WTC11 (cell line): ENCODE results near the gene GRWD1.

Experiments used
- CREB1 ChIP-seq: sonication (generic); formaldehyde crosslinking; IDR thresholded peaks from 2 replicates; pipeline ENCODE4 v1.8.0; 2023; ENCODE audit warnings: mild to moderate bottlenecking, missing genetic modification reagents
- FOXP1 ChIP-seq: sonication (generic); formaldehyde crosslinking; IDR thresholded peaks from 2 replicates; pipeline ENCODE4 v1.8.0; 2022; ENCODE audit warnings: missing genetic modification reagents, mild to moderate bottlenecking, moderate library complexity, borderline replicate concordance
- ZNF416 ChIP-seq: fragments of 250-450 bp; sonication (Bioruptor Pico); IDR thresholded peaks from 2 replicates; pipeline ENCODE4 v1.9.0; 2021; ENCODE audit warnings: mild to moderate bottlenecking, inconsistent platforms
- TF ChIP-seq, protein P1 (sequence below): sonication (generic); formaldehyde crosslinking; IDR thresholded peaks from 2 replicates; pipeline ENCODE4 v1.8.0; 2023; ENCODE audit warnings: missing genetic modification reagents, mild to moderate bottlenecking, borderline replicate concordance
- TF ChIP-seq, protein P2 (sequence below): sonication (generic); formaldehyde crosslinking; IDR thresholded peaks from 2 replicates; pipeline ENCODE4 v1.8.0; 2022; ENCODE audit warnings: mild to moderate bottlenecking, missing genetic modification reagents
- TF ChIP-seq, protein P3 (sequence below): fragments of 200-600 bp; IDR thresholded peaks from 2 replicates; pipeline ENCODE4 v1.8.0; 2022; ENCODE audit warnings: antibody characterized with exemption
- TF ChIP-seq, protein P4 (sequence below): fragments of 250-450 bp; sonication (Bioruptor Pico); IDR thresholded peaks from 2 replicates; pipeline ENCODE4 v1.9.0; 2021; ENCODE audit warnings: mild to moderate bottlenecking
- TF ChIP-seq, protein P5 (sequence below): sonication (generic); formaldehyde crosslinking; IDR thresholded peaks from 2 replicates; pipeline ENCODE4 v1.8.0; 2022; ENCODE audit warnings: mild to moderate bottlenecking, missing genetic modification reagents
- TF ChIP-seq, protein P6 (sequence below): sonication (generic); formaldehyde crosslinking; IDR thresholded peaks from 2 replicates; pipeline ENCODE4 v1.8.1; 2023; ENCODE audit warnings: mild to moderate bottlenecking, missing genetic modification reagents
- TF ChIP-seq, protein P7 (sequence below): sonication (generic); formaldehyde crosslinking; conservative IDR thresholded peaks from 2 replicates; pipeline ENCODE4 v1.8.1; 2022; ENCODE audit warnings: mild to moderate bottlenecking, missing genetic modification reagents
- TF ChIP-seq, protein P8 (sequence below): sonication (generic); formaldehyde crosslinking; IDR thresholded peaks from 2 replicates; pipeline ENCODE4 v1.8.1; 2023; ENCODE audit warnings: mild to moderate bottlenecking, missing genetic modification reagents, moderate library complexity
- TF ChIP-seq, protein P9 (sequence below): fragments of 250-450 bp; sonication (Bioruptor Pico); IDR thresholded peaks from 2 replicates; pipeline ENCODE4 v1.9.0; 2021; ENCODE audit warnings: moderate library complexity, mild to moderate bottlenecking, inconsistent platforms, borderline replicate concordance

DNA sequence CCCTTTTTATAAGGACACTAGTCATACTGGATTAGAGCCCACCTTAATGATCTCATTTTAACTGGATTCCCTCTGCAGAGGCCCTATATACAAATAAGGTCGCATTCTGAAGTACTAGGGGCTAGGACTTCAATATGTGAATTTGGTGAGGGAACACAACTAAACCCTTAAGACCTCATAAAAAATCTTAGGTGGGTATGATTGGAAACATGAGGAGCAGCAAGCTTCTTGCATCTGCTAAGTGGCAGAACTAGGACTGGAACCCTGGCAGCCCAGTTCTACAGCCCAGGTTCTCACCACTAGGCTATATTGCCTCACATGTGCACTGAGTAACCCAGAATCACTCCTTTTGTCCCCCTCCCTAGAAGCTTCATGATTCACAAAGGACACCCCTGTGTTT is 17.1 kb upstream of the GRWD1 start:
- TF ChIP-seq, protein P1, sequence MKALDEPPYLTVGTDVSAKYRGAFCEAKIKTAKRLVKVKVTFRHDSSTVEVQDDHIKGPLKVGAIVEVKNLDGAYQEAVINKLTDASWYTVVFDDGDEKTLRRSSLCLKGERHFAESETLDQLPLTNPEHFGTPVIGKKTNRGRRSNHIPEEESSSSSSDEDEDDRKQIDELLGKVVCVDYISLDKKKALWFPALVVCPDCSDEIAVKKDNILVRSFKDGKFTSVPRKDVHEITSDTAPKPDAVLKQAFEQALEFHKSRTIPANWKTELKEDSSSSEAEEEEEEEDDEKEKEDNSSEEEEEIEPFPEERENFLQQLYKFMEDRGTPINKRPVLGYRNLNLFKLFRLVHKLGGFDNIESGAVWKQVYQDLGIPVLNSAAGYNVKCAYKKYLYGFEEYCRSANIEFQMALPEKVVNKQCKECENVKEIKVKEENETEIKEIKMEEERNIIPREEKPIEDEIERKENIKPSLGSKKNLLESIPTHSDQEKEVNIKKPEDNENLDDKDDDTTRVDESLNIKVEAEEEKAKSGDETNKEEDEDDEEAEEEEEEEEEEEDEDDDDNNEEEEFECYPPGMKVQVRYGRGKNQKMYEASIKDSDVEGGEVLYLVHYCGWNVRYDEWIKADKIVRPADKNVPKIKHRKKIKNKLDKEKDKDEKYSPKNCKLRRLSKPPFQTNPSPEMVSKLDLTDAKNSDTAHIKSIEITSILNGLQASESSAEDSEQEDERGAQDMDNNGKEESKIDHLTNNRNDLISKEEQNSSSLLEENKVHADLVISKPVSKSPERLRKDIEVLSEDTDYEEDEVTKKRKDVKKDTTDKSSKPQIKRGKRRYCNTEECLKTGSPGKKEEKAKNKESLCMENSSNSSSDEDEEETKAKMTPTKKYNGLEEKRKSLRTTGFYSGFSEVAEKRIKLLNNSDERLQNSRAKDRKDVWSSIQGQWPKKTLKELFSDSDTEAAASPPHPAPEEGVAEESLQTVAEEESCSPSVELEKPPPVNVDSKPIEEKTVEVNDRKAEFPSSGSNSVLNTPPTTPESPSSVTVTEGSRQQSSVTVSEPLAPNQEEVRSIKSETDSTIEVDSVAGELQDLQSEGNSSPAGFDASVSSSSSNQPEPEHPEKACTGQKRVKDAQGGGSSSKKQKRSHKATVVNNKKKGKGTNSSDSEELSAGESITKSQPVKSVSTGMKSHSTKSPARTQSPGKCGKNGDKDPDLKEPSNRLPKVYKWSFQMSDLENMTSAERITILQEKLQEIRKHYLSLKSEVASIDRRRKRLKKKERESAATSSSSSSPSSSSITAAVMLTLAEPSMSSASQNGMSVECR (CRISPR knock-in tag), result no peak
- TF ChIP-seq, protein P2, sequence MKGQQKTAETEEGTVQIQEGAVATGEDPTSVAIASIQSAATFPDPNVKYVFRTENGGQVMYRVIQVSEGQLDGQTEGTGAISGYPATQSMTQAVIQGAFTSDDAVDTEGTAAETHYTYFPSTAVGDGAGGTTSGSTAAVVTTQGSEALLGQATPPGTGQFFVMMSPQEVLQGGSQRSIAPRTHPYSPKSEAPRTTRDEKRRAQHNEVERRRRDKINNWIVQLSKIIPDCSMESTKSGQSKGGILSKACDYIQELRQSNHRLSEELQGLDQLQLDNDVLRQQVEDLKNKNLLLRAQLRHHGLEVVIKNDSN (CRISPR knock-in tag), result no peak
- TF ChIP-seq CREB1 (CRISPR knock-in tag) (no peak), ZNF416 (CRISPR knock-in tag) (no peak), FOXP1 (CRISPR knock-in tag) (no peak)
- TF ChIP-seq, protein P3, sequence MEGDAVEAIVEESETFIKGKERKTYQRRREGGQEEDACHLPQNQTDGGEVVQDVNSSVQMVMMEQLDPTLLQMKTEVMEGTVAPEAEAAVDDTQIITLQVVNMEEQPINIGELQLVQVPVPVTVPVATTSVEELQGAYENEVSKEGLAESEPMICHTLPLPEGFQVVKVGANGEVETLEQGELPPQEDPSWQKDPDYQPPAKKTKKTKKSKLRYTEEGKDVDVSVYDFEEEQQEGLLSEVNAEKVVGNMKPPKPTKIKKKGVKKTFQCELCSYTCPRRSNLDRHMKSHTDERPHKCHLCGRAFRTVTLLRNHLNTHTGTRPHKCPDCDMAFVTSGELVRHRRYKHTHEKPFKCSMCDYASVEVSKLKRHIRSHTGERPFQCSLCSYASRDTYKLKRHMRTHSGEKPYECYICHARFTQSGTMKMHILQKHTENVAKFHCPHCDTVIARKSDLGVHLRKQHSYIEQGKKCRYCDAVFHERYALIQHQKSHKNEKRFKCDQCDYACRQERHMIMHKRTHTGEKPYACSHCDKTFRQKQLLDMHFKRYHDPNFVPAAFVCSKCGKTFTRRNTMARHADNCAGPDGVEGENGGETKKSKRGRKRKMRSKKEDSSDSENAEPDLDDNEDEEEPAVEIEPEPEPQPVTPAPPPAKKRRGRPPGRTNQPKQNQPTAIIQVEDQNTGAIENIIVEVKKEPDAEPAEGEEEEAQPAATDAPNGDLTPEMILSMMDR, result no peak
- TF ChIP-seq, protein P4, sequence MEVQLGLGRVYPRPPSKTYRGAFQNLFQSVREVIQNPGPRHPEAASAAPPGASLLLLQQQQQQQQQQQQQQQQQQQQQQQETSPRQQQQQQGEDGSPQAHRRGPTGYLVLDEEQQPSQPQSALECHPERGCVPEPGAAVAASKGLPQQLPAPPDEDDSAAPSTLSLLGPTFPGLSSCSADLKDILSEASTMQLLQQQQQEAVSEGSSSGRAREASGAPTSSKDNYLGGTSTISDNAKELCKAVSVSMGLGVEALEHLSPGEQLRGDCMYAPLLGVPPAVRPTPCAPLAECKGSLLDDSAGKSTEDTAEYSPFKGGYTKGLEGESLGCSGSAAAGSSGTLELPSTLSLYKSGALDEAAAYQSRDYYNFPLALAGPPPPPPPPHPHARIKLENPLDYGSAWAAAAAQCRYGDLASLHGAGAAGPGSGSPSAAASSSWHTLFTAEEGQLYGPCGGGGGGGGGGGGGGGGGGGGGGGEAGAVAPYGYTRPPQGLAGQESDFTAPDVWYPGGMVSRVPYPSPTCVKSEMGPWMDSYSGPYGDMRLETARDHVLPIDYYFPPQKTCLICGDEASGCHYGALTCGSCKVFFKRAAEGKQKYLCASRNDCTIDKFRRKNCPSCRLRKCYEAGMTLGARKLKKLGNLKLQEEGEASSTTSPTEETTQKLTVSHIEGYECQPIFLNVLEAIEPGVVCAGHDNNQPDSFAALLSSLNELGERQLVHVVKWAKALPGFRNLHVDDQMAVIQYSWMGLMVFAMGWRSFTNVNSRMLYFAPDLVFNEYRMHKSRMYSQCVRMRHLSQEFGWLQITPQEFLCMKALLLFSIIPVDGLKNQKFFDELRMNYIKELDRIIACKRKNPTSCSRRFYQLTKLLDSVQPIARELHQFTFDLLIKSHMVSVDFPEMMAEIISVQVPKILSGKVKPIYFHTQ (CRISPR knock-in tag), result no peak
- TF ChIP-seq, protein P5, sequence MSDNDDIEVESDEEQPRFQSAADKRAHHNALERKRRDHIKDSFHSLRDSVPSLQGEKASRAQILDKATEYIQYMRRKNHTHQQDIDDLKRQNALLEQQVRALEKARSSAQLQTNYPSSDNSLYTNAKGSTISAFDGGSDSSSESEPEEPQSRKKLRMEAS (CRISPR knock-in tag), result no peak
- TF ChIP-seq, protein P6, sequence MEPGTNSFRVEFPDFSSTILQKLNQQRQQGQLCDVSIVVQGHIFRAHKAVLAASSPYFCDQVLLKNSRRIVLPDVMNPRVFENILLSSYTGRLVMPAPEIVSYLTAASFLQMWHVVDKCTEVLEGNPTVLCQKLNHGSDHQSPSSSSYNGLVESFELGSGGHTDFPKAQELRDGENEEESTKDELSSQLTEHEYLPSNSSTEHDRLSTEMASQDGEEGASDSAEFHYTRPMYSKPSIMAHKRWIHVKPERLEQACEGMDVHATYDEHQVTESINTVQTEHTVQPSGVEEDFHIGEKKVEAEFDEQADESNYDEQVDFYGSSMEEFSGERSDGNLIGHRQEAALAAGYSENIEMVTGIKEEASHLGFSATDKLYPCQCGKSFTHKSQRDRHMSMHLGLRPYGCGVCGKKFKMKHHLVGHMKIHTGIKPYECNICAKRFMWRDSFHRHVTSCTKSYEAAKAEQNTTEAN (CRISPR knock-in tag), result no peak
- TF ChIP-seq, protein P7, sequence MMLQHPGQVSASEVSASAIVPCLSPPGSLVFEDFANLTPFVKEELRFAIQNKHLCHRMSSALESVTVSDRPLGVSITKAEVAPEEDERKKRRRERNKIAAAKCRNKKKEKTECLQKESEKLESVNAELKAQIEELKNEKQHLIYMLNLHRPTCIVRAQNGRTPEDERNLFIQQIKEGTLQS (CRISPR knock-in tag), result no peak
- TF ChIP-seq, protein P8, sequence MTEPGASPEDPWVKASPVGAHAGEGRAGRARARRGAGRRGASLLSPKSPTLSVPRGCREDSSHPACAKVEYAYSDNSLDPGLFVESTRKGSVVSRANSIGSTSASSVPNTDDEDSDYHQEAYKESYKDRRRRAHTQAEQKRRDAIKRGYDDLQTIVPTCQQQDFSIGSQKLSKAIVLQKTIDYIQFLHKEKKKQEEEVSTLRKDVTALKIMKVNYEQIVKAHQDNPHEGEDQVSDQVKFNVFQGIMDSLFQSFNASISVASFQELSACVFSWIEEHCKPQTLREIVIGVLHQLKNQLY (CRISPR knock-in tag), result no peak
- TF ChIP-seq, protein P9, sequence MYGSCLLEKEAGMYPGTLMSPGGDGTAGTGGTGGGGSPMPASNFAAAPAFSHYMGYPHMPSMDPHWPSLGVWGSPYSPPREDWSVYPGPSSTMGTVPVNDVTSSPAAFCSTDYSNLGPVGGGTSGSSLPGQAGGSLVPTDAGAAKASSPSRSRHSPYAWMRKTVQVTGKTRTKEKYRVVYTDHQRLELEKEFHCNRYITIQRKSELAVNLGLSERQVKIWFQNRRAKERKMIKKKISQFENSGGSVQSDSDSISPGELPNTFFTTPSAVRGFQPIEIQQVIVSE (CRISPR knock-in tag), result no peak
